ENCODE data around the gene BAX. TPM values are rescaled to one million over a fixed set of nuclear protein-coding genes. Genes with fewer than 3 reads are reported as not detected.

The BAX gene
- total RNA-seq (2011; cell fraction: chromatin; rRNA removed; ENCODE audit: low replicate concordance): 47.4 and 110 TPM in 2 replicates
- total RNA-seq (2011; cell fraction: nucleolus; rRNA removed): 95.2 and 106 TPM in 2 replicates
- 67.2 and 75.0 TPM in 2 replicates for total RNA-seq (2011; cell fraction: nucleoplasm; rRNA removed)
- total RNA-seq (2014; rRNA removed) (44.5 and 62.0 TPM in 2 replicates), total RNA-seq (2014; rRNA removed; fragmentation: Illumina TruSeq; extraction: Trizol) (22.1 and 23.0 TPM in 2 replicates), total RNA-seq (2015; rRNA removed; fragmentation: Illumina TruSeq; extraction: Trizol) (41.3 and 46.5 TPM in 2 replicates), total RNA-seq (2021) (95.4 and 98.5 TPM in 2 replicates), polyA plus RNA-seq (2011; rRNA removed) (51.2 and 56.6 TPM in 2 replicates), polyA plus RNA-seq (2014; fragmentation: Illumina TruSeq; extraction: Trizol) (67.5 and 79.1 TPM in 2 replicates), polyA plus RNA-seq (2014; fragmentation: Nextera tagmentation; extraction: Ambion mirVana) (1 to 10 TPM; 3.2 to 5.5 TPM), polyA plus RNA-seq (2014; rRNA removed) (69.6 and 79.5 TPM in 2 replicates), polyA minus RNA-seq (2011; rRNA and poly(A)+ RNA removed) (13.0 and 20.5 TPM in 2 replicates), Bru-seq, nascent RNA (percentile 69 among the genes with signal in this experiment), BruChase-seq, experiment 1, labeled RNA remaining after a 2-hour chase (percentile 63 among the genes with signal in this experiment), BruChase-seq, experiment 2, labeled RNA remaining after a 6-hour chase (percentile 62 among the genes with signal in this experiment)
- polyA plus RNA-seq (2011; cell fraction: cytosol; rRNA removed): 75.9 and 134 TPM in 2 replicates
- 94.1 and 129 TPM in 2 replicates for polyA plus RNA-seq (2011; cell fraction: nucleus; rRNA removed)
- polyA plus RNA-seq (2012): 105 and 115 TPM in 2 replicates
- 37.3 and 38.6 TPM in 2 replicates for polyA minus RNA-seq (2011; cell fraction: cytosol; rRNA and poly(A)+ RNA removed)
- polyA minus RNA-seq (2011; cell fraction: nucleus; rRNA and poly(A)+ RNA removed): 30.5 and 33.0 TPM in 2 replicates
- long read RNA-seq, experiment 1, transcript BAX-202 (6 exons, 793 nt): major isoform, 8 of 34 reads
- long read RNA-seq, experiment 1, partial matches to known transcripts: 8 of 34 reads
- long read RNA-seq, experiment 1, other reads (novel, unspliced or antisense): 9 of 34 reads
- long read RNA-seq, experiment 2, transcript BAX-201 (5 exons, 1,358 nt): minor isoform, 17 of 80 reads
- long read RNA-seq, experiment 2, transcript BAX-202 (6 exons, 793 nt): major isoform, 18 of 80 reads
- long read RNA-seq, experiment 2, transcript BAX-210 (2 exons, 869 nt): minor isoform, 6 of 80 reads
- long read RNA-seq, experiment 2, partial matches to known transcripts: 12 of 80 reads
- long read RNA-seq, experiment 2, other reads (novel, unspliced or antisense): 16 of 80 reads
- long read RNA-seq, experiment 3, partial matches to known transcripts: 0 of 7 reads
- long read RNA-seq, experiment 3, other reads (novel, unspliced or antisense): 3 of 7 reads

DNA sequence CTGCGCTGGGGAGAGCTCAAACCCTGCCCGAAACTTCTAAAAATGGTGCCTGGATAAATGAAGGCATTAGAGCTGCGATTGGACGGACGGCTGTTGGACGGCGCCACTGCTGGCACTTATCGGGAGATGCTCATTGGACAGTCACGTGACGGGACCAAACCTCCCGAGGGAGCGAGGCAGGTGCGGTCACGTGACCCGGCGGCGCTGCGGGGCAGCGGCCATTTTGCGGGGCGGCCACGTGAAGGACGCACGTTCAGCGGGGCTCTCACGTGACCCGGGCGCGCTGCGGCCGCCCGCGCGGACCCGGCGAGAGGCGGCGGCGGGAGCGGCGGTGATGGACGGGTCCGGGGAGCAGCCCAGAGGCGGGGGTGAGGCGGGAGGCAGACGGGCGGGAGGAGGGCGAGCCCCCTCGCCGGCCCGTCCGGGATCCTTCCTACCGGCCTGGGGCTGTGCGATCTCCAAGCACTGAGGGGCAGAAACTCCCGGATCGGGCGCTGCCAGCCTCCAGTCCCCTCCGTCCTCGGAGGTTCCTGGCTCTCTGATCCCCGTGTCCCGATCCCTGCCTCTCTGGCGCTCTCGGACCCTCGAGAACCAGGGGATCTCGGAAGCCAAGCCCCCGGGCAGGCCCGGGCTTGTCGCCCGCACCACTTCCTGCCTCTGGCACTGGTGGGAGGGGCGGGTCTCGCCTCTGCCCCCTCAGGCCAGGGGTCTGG, at the start of gene BAX:
Gene BAX (plus strand): TSS at position 281 of the 713 bp plus-strand sequence. CDS start 54 bp downstream, at position 335.
- H3K9me3 ChIP-seq (replicated peaks; ENCODE audit: control insufficient read depth, insufficient read depth, low read depth, low read length): no peaks in the 10 kb centered on the region
- H3K4me3 ChIP-seq: peak within 1 kb of the TSS; percentile 79
- H3K4me2 ChIP-seq (ENCODE audit: insufficient read depth, low read length): peak within 1 kb of the TSS; percentile 91
- POLR2A ChIA-PET: interaction anchor here (0.6 to 3.6 kb wide), 11 partner anchors 9 to 323 kb away, joined by 3 to 48 read pairs (median 5); partner anchors contain the start of genes DHDH, FTL and PPP1R15A
- 1% methylated on average over 45 of the region's 71 CpGs for WGBS (ENCODE audit: insufficient coverage, low coverage, missing lambda C conversion rate)
- no peaks in the 10 kb centered on the region for H4K20me1 ChIP-seq (replicated peaks; ENCODE audit: control insufficient read depth, insufficient read depth, low read length)
- peak within 1 kb of the TSS; percentile 92 for H2AFZ ChIP-seq (ENCODE audit: low read depth, low read length)
- peak within 1 kb of the TSS; percentile 77 for H3K27ac ChIP-seq (ENCODE audit: extremely low read depth, low read depth, low read length)
- in situ Hi-C loops (cut with MboI): no loop called here
- CTCF ChIA-PET (ENCODE audit: low intra/inter-chr PET ratio): no interaction called here
- H3K4me1 ChIP-seq (replicated peaks in 1 of 2; ENCODE audit: control insufficient read depth in 2 of 2, insufficient read depth in 2 of 2, low read length in 2 of 2): peaks cover 31 to 38% of the 10 kb centered on the region in 2 experiments; a peak in 4 of 5 replicates
- H3K9me1 ChIP-seq (ENCODE audit: control insufficient read depth, insufficient read depth, low read length): no peaks in the 10 kb centered on the region
- H3K79me2 ChIP-seq (ENCODE audit: control insufficient read depth, insufficient read depth, low read length): peaks cover 15% of the 10 kb centered on the region
- no peaks in the 10 kb centered on the region for H3K27me3 ChIP-seq (ENCODE audit: control insufficient read depth in 2 of 2, insufficient read depth in 2 of 2, low read length in 2 of 2)
- FAIRE-seq (peak; percentile 97), DNase-seq (ENCODE audit: extremely low read depth in 1 of 4, low spot score in 3 of 4) (peak; percentile 95 to 100 (median 97)), ATAC-seq (peak; percentile 92)
- intact Hi-C loops (cut with micrococcal nuclease): loop anchor here (2.0 kb wide), 1 partner anchor 22 kb away; the partner anchor contains the start of gene DHDH
- peak within 1 kb of the TSS; percentile 83 to 98 for H3K9ac ChIP-seq (ENCODE audit: insufficient read depth in 1 of 2, low read depth in 2 of 2, low read length in 2 of 2)
- H3K36me3 ChIP-seq (ENCODE audit: control insufficient read depth, insufficient read depth, low read length): peaks cover 16% of the 10 kb centered on the region
- BruUV-seq (replicated peaks): TSS peak; percentile 61
- no peak for TF ChIP-seq ZNF12 (CRISPR knock-in tag; IDR thresholded peaks at IDR 0.05)
- TF ChIP-seq PPARD (CRISPR knock-in tag; IDR thresholded peaks at IDR 0.05): no peak
- TF ChIP-seq ZZZ3 (IDR thresholded peaks at IDR 0.05): no peak
- TF ChIP-seq, protein P1, sequence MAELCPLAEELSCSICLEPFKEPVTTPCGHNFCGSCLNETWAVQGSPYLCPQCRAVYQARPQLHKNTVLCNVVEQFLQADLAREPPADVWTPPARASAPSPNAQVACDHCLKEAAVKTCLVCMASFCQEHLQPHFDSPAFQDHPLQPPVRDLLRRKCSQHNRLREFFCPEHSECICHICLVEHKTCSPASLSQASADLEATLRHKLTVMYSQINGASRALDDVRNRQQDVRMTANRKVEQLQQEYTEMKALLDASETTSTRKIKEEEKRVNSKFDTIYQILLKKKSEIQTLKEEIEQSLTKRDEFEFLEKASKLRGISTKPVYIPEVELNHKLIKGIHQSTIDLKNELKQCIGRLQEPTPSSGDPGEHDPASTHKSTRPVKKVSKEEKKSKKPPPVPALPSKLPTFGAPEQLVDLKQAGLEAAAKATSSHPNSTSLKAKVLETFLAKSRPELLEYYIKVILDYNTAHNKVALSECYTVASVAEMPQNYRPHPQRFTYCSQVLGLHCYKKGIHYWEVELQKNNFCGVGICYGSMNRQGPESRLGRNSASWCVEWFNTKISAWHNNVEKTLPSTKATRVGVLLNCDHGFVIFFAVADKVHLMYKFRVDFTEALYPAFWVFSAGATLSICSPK (IDR thresholded peaks at IDR 0.05; ENCODE audit: borderline replicate concordance): no peak
- TF ChIP-seq ZNF197 (CRISPR knock-in tag; IDR thresholded peaks at IDR 0.05; ENCODE audit: low read depth): no peak
- TF ChIP-seq GATA2 (CRISPR knock-in tag; IDR thresholded peaks at IDR 0.05): no peak
- peak; percentile 18; the same call in 1 of the 2 replicates for TF ChIP-seq KLF13 (tag; IDR thresholded peaks at IDR 0.05; ENCODE audit: borderline replicate concordance, low read depth)
